OCI-LY3 (cell line): ENCODE data around the gene USP46.

Experiments used
- H2AFZ ChIP-seq: fragments of 200-600, 300-600 bp; shearing (Covaris generic); 2 replicates; pipeline ENCODE4 v1.6.0; 2014; ENCODE audit warnings: antibody characterized with exemption, low read depth, low read length
- H3K27ac ChIP-seq: fragments of 200-600, 300-600 bp; sonication (generic); 2 replicates; pipeline ENCODE4 v1.5.1; 2014; ENCODE audit warnings: mild to moderate bottlenecking, low read length, moderate library complexity, mixed read lengths
- H3K27me3 ChIP-seq: fragments of 200-600, 300-600 bp; sonication (generic); 2 replicates; pipeline ENCODE4 v1.6.1; 2014; ENCODE audit warnings: low read depth, low read length, mixed read lengths
- H3K36me3 ChIP-seq: fragments of 200-600, 300-600 bp; sonication (generic); replicated peaks from 2 replicates; pipeline ENCODE3; 2014; ENCODE audit warnings: low read depth, low read length, mixed read lengths
- H3K4me1 ChIP-seq: fragments of 300-600, 200-600 bp; sonication (generic); 2 replicates; pipeline ENCODE4 v1.6.1; 2014; ENCODE audit warnings: low read length, mixed read lengths
- H3K4me2 ChIP-seq: fragments of 200-600, 300-600 bp; sonication (generic); 2 replicates; pipeline ENCODE4 v1.6.1; 2014; ENCODE audit warnings: low read length, mixed read lengths
- H3K4me3 ChIP-seq: fragments of 300-600, 200-600 bp; sonication (generic); 2 replicates; pipeline ENCODE4 v1.5.1; 2014; ENCODE audit warnings: antibody characterized with exemption, mild to moderate bottlenecking, low read length, moderate library complexity
- H3K79me2 ChIP-seq: fragments of 300-600, 200-600 bp; shearing (Covaris generic); 2 replicates; pipeline ENCODE4 v1.6.1; 2014; ENCODE audit warnings: mild to moderate bottlenecking, low read length, mixed read lengths
- H3K9ac ChIP-seq: fragments of 300-600, 200-600 bp; shearing (Covaris generic); 2 replicates; pipeline ENCODE4 v1.6.0; 2014; ENCODE audit warnings: mild to moderate bottlenecking, low read length, moderate library complexity
- H3K9me3 ChIP-seq: fragments of 200-600, 300-600 bp; shearing (Covaris generic); 2 replicates; pipeline ENCODE4 v1.6.1; 2014; ENCODE audit warnings: low read length, mixed read lengths; ENCODE audit not compliant: insufficient read depth
- H4K20me1 ChIP-seq: fragments of 200-600, 300-600 bp; sonication (generic); 2 replicates; pipeline ENCODE4 v1.6.1; 2016; ENCODE audit warnings: low read length, mixed read lengths; ENCODE audit not compliant: insufficient read depth
- CTCF ChIP-seq: fragments of 200-600, 300-600 bp; sonication (generic); IDR thresholded peaks from 2 replicates; pipeline ENCODE4 v1.5.1; 2014; ENCODE audit warnings: antibody characterized with exemption, low read length, low read depth
- EZH2phosphoT487 ChIP-seq: fragments of 200-600 bp; shearing (Covaris generic); IDR thresholded peaks from 2 replicates; pipeline ENCODE4 v1.6.1; 2018; ENCODE audit warnings: antibody characterized with exemption, mixed run types, low read depth

The USP46 gene

GRCh38 chr4:52694936-52695335 is 35.8 kb upstream of the USP46 start:
- H2AFZ ChIP-seq = no peak overlapping the region
- H3K27me3 ChIP-seq = no peaks in the 10 kb centered on the region
- H3K4me1 ChIP-seq = no peaks in the 10 kb centered on the region
- H4K20me1 ChIP-seq = no peaks in the 10 kb centered on the region
- 0 out of 2 replicates have a peak, but pooled peaks cover 11% of the 10 kb centered on the region for H3K9me3 ChIP-seq
- H3K27ac ChIP-seq = no peak overlapping the region
- H3K36me3 ChIP-seq = no peaks in the 10 kb centered on the region
- H3K4me2 ChIP-seq = no peak overlapping the region
- TF ChIP-seq EZH2phosphoT487 (no peak), CTCF (no peak)
- no peak overlapping the region for H3K9ac ChIP-seq
- H3K79me2 ChIP-seq = no peaks in the 10 kb centered on the region
- H3K4me3 ChIP-seq = no peak overlapping the region

DNA sequence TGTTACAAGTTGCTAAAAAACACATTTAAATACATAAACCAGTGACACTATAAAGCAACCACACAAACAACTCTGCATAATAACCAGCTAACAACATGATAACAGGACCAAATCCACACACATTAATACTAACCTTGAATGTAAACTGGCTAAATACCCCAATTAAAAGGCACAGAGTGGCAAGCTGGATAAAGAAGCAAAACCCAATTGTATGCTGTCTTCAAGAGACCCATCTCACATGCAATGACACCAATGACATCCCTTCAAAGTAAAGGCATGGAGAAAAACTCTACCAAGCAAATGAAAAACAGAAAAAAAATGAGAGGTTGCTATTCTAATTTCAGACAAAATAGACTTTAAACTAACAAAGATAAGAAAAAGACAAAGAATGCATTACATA is 34.4 kb upstream of the USP46 start:
- Histone ChIP-seq H3K4me2 (no peak overlapping the region), H3K27me3 (no peaks in the 10 kb centered on the region), H3K4me1 (no peaks in the 10 kb centered on the region), H3K36me3 (no peaks in the 10 kb centered on the region), H3K9ac (no peak overlapping the region), H3K27ac (no peak overlapping the region), H4K20me1 (no peaks in the 10 kb centered on the region), H3K9me3 (0 out of 2 replicates have a peak, but pooled peaks cover 11% of the 10 kb centered on the region), H2AFZ (no peak overlapping the region), H3K4me3 (no peak overlapping the region), H3K79me2 (no peaks in the 10 kb centered on the region)
- TF ChIP-seq EZH2phosphoT487 (no peak), CTCF (no peak)

DNA sequence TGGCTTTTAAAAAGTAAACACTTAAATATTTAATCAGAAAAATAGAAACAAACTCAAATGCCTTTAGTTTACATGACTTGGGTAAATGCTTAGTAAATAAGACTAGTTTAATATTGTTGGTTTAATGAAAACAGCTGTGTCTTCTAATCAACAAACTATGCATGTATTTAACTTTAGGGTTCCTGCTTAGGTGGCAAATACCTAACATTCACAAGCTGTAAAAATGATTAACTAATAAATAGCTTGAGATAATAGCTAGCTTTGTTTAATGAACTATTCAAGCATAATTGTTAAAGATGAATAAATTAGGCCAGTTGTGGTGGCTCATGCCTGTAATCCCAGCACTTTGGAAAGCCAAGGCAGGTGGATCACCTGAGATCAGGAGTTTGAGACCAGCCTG is 30.0 kb upstream of the USP46 start:
- H4K20me1 ChIP-seq = no peaks in the 10 kb centered on the region
- no peak overlapping the region for H3K4me2 ChIP-seq
- no peak overlapping the region for H3K9ac ChIP-seq
- no peaks in the 10 kb centered on the region for H3K36me3 ChIP-seq
- H3K27me3 ChIP-seq = no peaks in the 10 kb centered on the region
- no peak overlapping the region for H2AFZ ChIP-seq
- H3K4me3 ChIP-seq = no peak overlapping the region
- no peak for TF ChIP-seq EZH2phosphoT487
- TF ChIP-seq CTCF = no peak
- H3K4me1 ChIP-seq = no peaks in the 10 kb centered on the region
- H3K9me3 ChIP-seq = 0 out of 2 replicates have a peak, but pooled peaks cover 11% of the 10 kb centered on the region
- no peaks in the 10 kb centered on the region for H3K79me2 ChIP-seq
- H3K27ac ChIP-seq = no peak overlapping the region

GRCh38 chr4:52687696-52688095 is 28.6 kb upstream of the USP46 start:
- H4K20me1 ChIP-seq = no peaks in the 10 kb centered on the region
- no peak overlapping the region for H3K9ac ChIP-seq
- H3K4me2 ChIP-seq = no peak overlapping the region
- H3K9me3 ChIP-seq = no peaks in the 10 kb centered on the region
- no peak overlapping the region for H3K27ac ChIP-seq
- H3K36me3 ChIP-seq = no peaks in the 10 kb centered on the region
- no peak overlapping the region for H2AFZ ChIP-seq
- no peaks in the 10 kb centered on the region for H3K4me1 ChIP-seq
- no peak overlapping the region for H3K4me3 ChIP-seq
- H3K79me2 ChIP-seq = no peaks in the 10 kb centered on the region
- TF ChIP-seq EZH2phosphoT487 (no peak), CTCF (no peak)
- no peaks in the 10 kb centered on the region for H3K27me3 ChIP-seq
